HEK293 (cell line): ENCODE measurements around the gene UBR2.

ENCODE experiments used
- CTCF ChIP-seq: fragments of 450-650 bp; formaldehyde crosslinking; IDR thresholded peaks from 2 replicates; pipeline ENCODE4 v1.5.1; 2016; ENCODE audit warnings: missing biosample characterization, missing genetic modification characterization
- GLIS2 ChIP-seq: fragments of 450-650 bp; formaldehyde crosslinking; IDR thresholded peaks from 2 replicates; pipeline ENCODE4 v1.5.1; 2016; ENCODE audit warnings: missing biosample characterization, missing genetic modification characterization
- SCRT2 ChIP-seq: fragments of 450-650 bp; formaldehyde crosslinking; IDR thresholded peaks from 2 replicates; pipeline ENCODE4 v1.5.1; 2016; ENCODE audit warnings: missing biosample characterization, missing genetic modification characterization
- ZNF19 ChIP-seq: fragments of 450-650 bp; formaldehyde crosslinking; IDR thresholded peaks from 2 replicates; pipeline ENCODE4; 2016; ENCODE audit warnings: missing biosample characterization, missing genetic modification characterization, low read depth
- ZNF266 ChIP-seq: fragments of 450-650 bp; formaldehyde crosslinking; IDR thresholded peaks from 2 replicates; pipeline ENCODE4 v1.5.1; 2016; ENCODE audit warnings: missing biosample characterization, missing genetic modification characterization, low read depth
- ZNF280D ChIP-seq: fragments of 450-650 bp; formaldehyde crosslinking; IDR thresholded peaks from 2 replicates; pipeline ENCODE4 v1.5.1; 2016; ENCODE audit warnings: missing biosample characterization, missing genetic modification characterization
- ZNF341 ChIP-seq: fragments of 450-650 bp; formaldehyde crosslinking; IDR thresholded peaks from 2 replicates; pipeline ENCODE4; 2016; ENCODE audit warnings: low read depth, missing biosample characterization, missing genetic modification characterization
- ZNF391 ChIP-seq: fragments of 450-650 bp; formaldehyde crosslinking; IDR thresholded peaks from 2 replicates; pipeline ENCODE4 v1.5.1; 2016; ENCODE audit warnings: low read depth, missing biosample characterization, missing genetic modification characterization, borderline replicate concordance
- ZNF707 ChIP-seq: fragments of 450-650 bp; formaldehyde crosslinking; IDR thresholded peaks from 2 replicates; pipeline ENCODE4 v1.5.1; 2016; ENCODE audit warnings: missing biosample characterization, missing genetic modification characterization

- TF ChIP-seq ZNF19 (tag by site-specific recombination): no peak
- TF ChIP-seq ZNF707 (tag by site-specific recombination): no peak
- no peak for TF ChIP-seq SCRT2 (tag by site-specific recombination)
- TF ChIP-seq ZNF391: no peak
- TF ChIP-seq CTCF (tag by site-specific recombination): no peak
- no peak for TF ChIP-seq GLIS2
- no peak for TF ChIP-seq ZNF341
- no peak for TF ChIP-seq ZNF280D (tag by site-specific recombination)
- no peak for TF ChIP-seq ZNF266 (tag by site-specific recombination)
Measured at GRCh38 chr6:42562788-42563405, 932 bp upstream of the UBR2 start.
